A549 (cell line): ENCODE data around the gene MEX3B. TPM values are rescaled to one million over a fixed set of nuclear protein-coding genes. Genes with fewer than 3 reads are reported as not detected.

ENCODE experiments used
- ATAC-seq, 2 experiments: fragments of 200-7000 bp in 1 of 2; fragments of >200 bp in 1 of 2; cut with Nextera tagmentation in 1 of 2; cut with Tn5 transposase in 1 of 2; 3 replicates each; pipeline versions ENCODE4 v1.8.0 to v1.9.1; 2018 to 2020; ENCODE audit warnings: mild to moderate bottlenecking in 1 of 2, moderate library complexity in 1 of 2
- CTCF ChIA-PET: fragments of 300-600 bp; sonication (Branson Sonifier 250); formaldehyde crosslinking; extraction: SDS; loops from one replicate; lab custom pipeline; 2021; ENCODE audit warnings: antibody characterized with exemption, inconsistent platforms; lab: Yijun Ruan, JAX
- POLR2A ChIA-PET: fragments of 350-600 bp; formaldehyde crosslinking; extraction: SDS; loops from one replicate; lab custom pipeline; 2021; ENCODE audit warnings: antibody characterized with exemption, inconsistent platforms; lab: Yijun Ruan, JAX
- DNase-seq, 2 experiments: peaks; one replicate each; pipeline versions ENCODE4 v3.0.0 to v3.0.0-alpha.2; 2011 to 2016; ENCODE audit warnings: low read depth in 1 of 2, low spot score in 1 of 2
- FAIRE-seq: peaks from 2 replicates; lab custom pipeline; 2011; peaks lifted over from hg19 to GRCh38; lab: Jason Lieb, UNC
- H3K27ac ChIP-seq, 2 experiments: fragments of >200 bp; sonication (Bioruptor Twin); formaldehyde crosslinking; 3 replicates each; pipeline ENCODE4 v1.5.1; 2016 to 2017
- H3K4me1 ChIP-seq: fragments of >200 bp; sonication (Bioruptor Twin); formaldehyde crosslinking; 3 replicates; pipeline ENCODE4 v1.6.1; 2016
- H3K4me2 ChIP-seq: fragments of >200 bp; sonication (Bioruptor Twin); formaldehyde crosslinking; 3 replicates; pipeline ENCODE4 v1.6.1; 2016
- H3K4me3 ChIP-seq: fragments of >200 bp; sonication (Bioruptor Twin); formaldehyde crosslinking; 3 replicates; pipeline ENCODE4 v1.5.1; 2016
- H3K9me3 ChIP-seq: fragments of >200 bp; sonication (Bioruptor Twin); formaldehyde crosslinking; 3 replicates; pipeline ENCODE4 v1.6.1; 2016
- BHLHE40 ChIP-seq: IDR thresholded peaks from 2 replicates; pipeline ENCODE4 v1.6.1; 2012; ENCODE audit warnings: low read depth, low read length, inconsistent platforms
- CBX8 ChIP-seq: fragments of 200-600 bp; sonication (generic); IDR thresholded peaks from 2 replicates; pipeline ENCODE4 v1.6.1; 2016
- CHD2 ChIP-seq: fragments of 150-350 bp; IDR thresholded peaks from 2 replicates; pipeline ENCODE4 v1.6.1; 2014; ENCODE audit warnings: low read length; ENCODE audit not compliant: partially characterized antibody
- CTCF ChIP-seq: fragments of >200 bp; sonication (Bioruptor Twin); formaldehyde crosslinking; IDR thresholded peaks from 3 replicates; pipeline ENCODE4 v1.5.1; 2016
- E2F6 ChIP-seq: IDR thresholded peaks from 2 replicates; pipeline ENCODE4 v1.6.1; 2012; ENCODE audit warnings: low read depth, borderline replicate concordance
- EHMT2 ChIP-seq: fragments of 200-600 bp; sonication (generic); IDR thresholded peaks from 2 replicates; pipeline ENCODE4 v1.6.1; 2016; ENCODE audit warnings: antibody characterized with exemption, low read depth, mild to moderate bottlenecking, moderate library complexity
- FOXS1 ChIP-seq: fragments of 250-450 bp; sonication (Bioruptor Pico); IDR thresholded peaks from 2 replicates; pipeline ENCODE4 v1.5.0; 2020; ENCODE audit warnings: mild to moderate bottlenecking, moderate library complexity
- HDAC2 ChIP-seq: fragments of 200-600 bp; sonication (generic); IDR thresholded peaks from 2 replicates; pipeline ENCODE4 v1.6.1; 2016
- HOXB13 ChIP-seq: fragments of 250-450 bp; sonication (Bioruptor Pico); IDR thresholded peaks from 2 replicates; pipeline ENCODE4 v1.5.0; 2020; ENCODE audit warnings: low read depth, mild to moderate bottlenecking, moderate library complexity
- JUN ChIP-seq, 2 experiments: fragments of >200 bp; sonication (Bioruptor Twin); formaldehyde crosslinking; IDR thresholded peaks; 2 replicates in 1 of 2; 3 replicates in 1 of 2; pipeline ENCODE4 v1.6.1; 2016 to 2017
- JUNB ChIP-seq: fragments of >200 bp; sonication (Bioruptor Twin); formaldehyde crosslinking; IDR thresholded peaks from 2 replicates; pipeline ENCODE4 v1.6.1; 2016
- KDM1A ChIP-seq: fragments of 200-600 bp; sonication (generic); IDR thresholded peaks from 2 replicates; pipeline ENCODE4 v1.6.1; 2016; ENCODE audit warnings: low read depth, mild to moderate bottlenecking
- KDM5A ChIP-seq: fragments of 200-600 bp; sonication (generic); IDR thresholded peaks from 2 replicates; pipeline ENCODE4 v1.6.1; 2016; ENCODE audit warnings: antibody characterized with exemption, mild to moderate bottlenecking
- MAFK ChIP-seq: fragments of 450-650 bp; IDR thresholded peaks from 2 replicates; pipeline ENCODE4 v1.6.1; 2014; ENCODE audit not compliant: partially characterized antibody
- RAD21 ChIP-seq, 2 experiments: fragments of >200 bp in 1 of 2; sonication (Bioruptor Twin) in 1 of 2; formaldehyde crosslinking in 1 of 2; IDR thresholded peaks in 1 of 2; conservative IDR thresholded peaks in 1 of 2; 2 replicates in 1 of 2; 3 replicates in 1 of 2; pipeline ENCODE4 v1.6.1; 2012 to 2018; ENCODE audit warnings: inconsistent platforms in 1 of 2
- TFCP2L1 ChIP-seq: fragments of 250-450 bp; sonication (Bioruptor Pico); IDR thresholded peaks from 2 replicates; pipeline ENCODE4 v1.5.0; 2021; ENCODE audit warnings: mild to moderate bottlenecking
- TP53 ChIP-seq: fragments of 250-450 bp; sonication (Bioruptor Pico); IDR thresholded peaks from 2 replicates; pipeline ENCODE4 v1.5.0; 2021; ENCODE audit warnings: mild to moderate bottlenecking, moderate library complexity
- USF2 ChIP-seq: fragments of 450-650 bp; IDR thresholded peaks from 2 replicates; pipeline ENCODE4 v1.6.1; 2014; ENCODE audit warnings: antibody characterized with exemption
- ZC3H11A ChIP-seq: fragments of 450-650 bp; IDR thresholded peaks from 2 replicates; pipeline ENCODE4 v1.6.1; 2014; ENCODE audit warnings: antibody characterized with exemption, mild to moderate bottlenecking
- ZFP36 ChIP-seq: fragments of 450-650 bp; IDR thresholded peaks from 2 replicates; pipeline ENCODE4 v1.6.1; 2014; ENCODE audit warnings: borderline replicate concordance; ENCODE audit not compliant: partially characterized antibody
- WGBS: methylation state at CpG from one replicate; pipeline ENCODE4 v1.1.6; 2017; ENCODE audit errors: missing lambda C conversion rate; 5-methylcytosine and 5-hydroxymethylcytosine counted together
- polyA plus RNA-seq, 4 experiments: library from polyadenylated mRNA; depleted of rRNA in 3 of 4; stranded (reverse); fragments of >200 nt; fragmentation: RNase III in 1 of 4; extraction: RNeasy Plus Mini Kit Qiagen cat#74134 plus additional on column Dnase treatment in 1 of 4; gene quantifications; 2 replicates in 3 of 4; 3 replicates in 1 of 4; pipeline ENCODE4 v1.2.3, GENCODE V29; 2011 to 2017

MEX3B gene
- polyA plus RNA-seq, 2 of the 4 experiments (the other 2 are of a cell fraction), result 2.3 to 4.2 TPM

- FAIRE-seq (no peak), ATAC-seq (peak; percentile 33 to 58; a peak in 4 of 6 replicates), DNase-seq (peak in 1 of 2 experiments; percentile 28)
- H3K9me3 ChIP-seq, result 0 out of 3 replicates have a peak, but pooled peaks cover 3% of the 10 kb centered on the region
- WGBS, result 44% methylated on average over 14 of the region's 14 CpGs
- H3K27ac ChIP-seq, result 0 out of 6 replicates have a peak overlapping the region, but pooled peaks of 1 of the 2 experiments have one; percentile 34
- ChIA-PET CTCF (interaction anchor here (1.4 to 1.5 kb wide), 2 partner anchors 25 to 26 kb away, joined by 3 to 6 read pairs; no protein-coding TSS in a partner anchor), POLR2A (interaction anchor here (0.6 kb wide), 1 partner anchor 8 kb away, joined by 3 read pairs; no protein-coding TSS in a partner anchor)
- H3K4me2 ChIP-seq, result no peak overlapping the region
- no peaks in the 10 kb centered on the region for H3K4me1 ChIP-seq
- no peak for TF ChIP-seq HOXB13
- TF ChIP-seq JUNB, result no peak
- peak in 1 of 2 experiments; percentile 24; a peak in 1 of 5 replicates for TF ChIP-seq RAD21 (conservative IDR thresholded peaks at IDR 0.05 in 1 of 2, IDR thresholded peaks at IDR 0.05 in 1 of 2)
- H3K4me3 ChIP-seq, result no peak overlapping the region
These were observed 36.3 kb upstream of the MEX3B start for GRCh38 chr15:82081914-82082762.

- DNase-seq, result no peak
- Histone ChIP-seq H3K4me1 (no peaks in the 10 kb centered on the region), H3K4me3 (no peak overlapping the region), H3K4me2 (no peak overlapping the region), H3K9me3 (0 out of 3 replicates have a peak, but pooled peaks cover 3% of the 10 kb centered on the region)
- FAIRE-seq, result no peak
- 29% methylated on average over 6 of the region's 6 CpGs for whole genome bisulfite sequencing
- TF ChIP-seq CHD2 (no peak), CBX8 (no peak), KDM1A (no peak), TP53 (CRISPR knock-in tag) (no peak), ZFP36 (no peak)
- TF ChIP-seq, all 56 proteins: peak for 0
- H3K27ac ChIP-seq, result no peak overlapping the region
- ATAC-seq, result no peak
- CTCF ChIA-PET, result interaction anchor here (1.4 to 1.5 kb wide), 2 partner anchors 24 to 28 kb away, joined by 3 to 6 read pairs; no protein-coding TSS in a partner anchor
- POLR2A ChIA-PET, result no interaction called here
These were observed 35.0 kb upstream of the MEX3B start for GRCh38 chr15:82080774-82081173.

- FAIRE-seq (no peak), ATAC-seq (no peak; a peak in 1 of 6 replicates), DNase-seq (no peak)
- 42% methylated on average over 5 of the region's 5 CpGs for WGBS
- Histone ChIP-seq H3K4me1 (no peaks in the 10 kb centered on the region), H3K9me3 (0 out of 3 replicates have a peak, but pooled peaks cover 3% of the 10 kb centered on the region), H3K27ac (no peak overlapping the region), H3K4me2 (no peak overlapping the region), H3K4me3 (no peak overlapping the region)
- CTCF ChIA-PET, result interaction anchor here (1.0 to 1.8 kb wide), 6 partner anchors 14 to 118 kb away, joined by 3 to 9 read pairs (median 3); partner anchors contain the start of gene MEX3B
- TF ChIP-seq ZFP36 (no peak), MAFK (peak; percentile 17)
- TF ChIP-seq, all 56 proteins: peak for 1
- POLR2A ChIA-PET, result no interaction called here
These were observed 33.9 kb upstream of the MEX3B start for GRCh38 chr15:82079736-82080135.

- POLR2A ChIA-PET, result interaction anchor here (0.6 kb wide), 2 partner anchors 8 to 605 kb away, joined by 3 to 4 read pairs; no protein-coding TSS in a partner anchor
- Histone ChIP-seq H3K4me2 (no peak overlapping the region), H3K4me3 (no peak overlapping the region), H3K9me3 (0 out of 3 replicates have a peak, but pooled peaks cover 3% of the 10 kb centered on the region), H3K27ac (no peak overlapping the region), H3K4me1 (no peaks in the 10 kb centered on the region)
- 94% methylated on average over 1 of the region's 1 CpG for WGBS
- FAIRE-seq (no peak), DNase-seq (no peak), ATAC-seq (no peak)
- TF ChIP-seq CTCF, result no peak
- TF ChIP-seq CBX8, result no peak
- no peak for TF ChIP-seq TP53 (CRISPR knock-in tag)
- no peak for TF ChIP-seq HDAC2
- no peak for TF ChIP-seq BHLHE40
- no peak for TF ChIP-seq FOXS1 (CRISPR knock-in tag)
- no peak for TF ChIP-seq TFCP2L1 (CRISPR knock-in tag)
- no peak for TF ChIP-seq JUN (IDR thresholded peaks at IDR 0.05)
- TF ChIP-seq USF2, result no peak
- no peak for TF ChIP-seq ZC3H11A
- TF ChIP-seq EHMT2, result no peak
- TF ChIP-seq E2F6, result no peak
- TF ChIP-seq KDM5A, result no peak
- CTCF ChIA-PET, result interaction anchor here (0.9 to 2.0 kb wide), 4 partner anchors 10 to 809 kb away, joined by 3 to 9 read pairs (median 4); no protein-coding TSS in a partner anchor
These were observed 28.8 kb upstream of the MEX3B start for GRCh38 chr15:82074610-82075009.
